HepG2 (cell line): ENCODE data around the gene NPPA. TPM values are rescaled to one million over a fixed set of nuclear protein-coding genes. Genes with fewer than 3 reads are reported as not detected.

ENCODE experiments used
- ATRX ChIP-seq: sonication (generic); formaldehyde crosslinking; IDR thresholded peaks from 2 replicates; pipeline ENCODE4 v1.4.0; 2020; ENCODE audit warnings: missing genetic modification reagents, borderline replicate concordance
- BRD4 ChIP-seq: sonication (generic); formaldehyde crosslinking; IDR thresholded peaks from 2 replicates; pipeline ENCODE4 v1.4.0; 2020; ENCODE audit warnings: missing genetic modification reagents
- CSRNP1 ChIP-seq: sonication (generic); formaldehyde crosslinking; IDR thresholded peaks from 2 replicates; pipeline ENCODE4 v1.8.1; 2023; ENCODE audit warnings: mild to moderate bottlenecking, missing genetic modification reagents
- GPN1 ChIP-seq: sonication (generic); formaldehyde crosslinking; IDR thresholded peaks from 2 replicates; pipeline ENCODE4 v1.5.1; 2020; ENCODE audit warnings: missing genetic modification reagents, borderline replicate concordance
- HNRNPL ChIP-seq: fragments of 200-400 bp; formaldehyde crosslinking; IDR thresholded peaks from 2 replicates; pipeline ENCODE4 v1.6.1; 2017; ENCODE audit warnings: mild to moderate bottlenecking, low read depth, low read length
- ISL2 ChIP-seq: sonication (generic); formaldehyde crosslinking; IDR thresholded peaks from 2 replicates; pipeline ENCODE4 v1.5.0; 2020; ENCODE audit warnings: missing genetic modification reagents
- KDM5A ChIP-seq: fragments of 200-600 bp; sonication (generic); IDR thresholded peaks from 2 replicates; pipeline ENCODE4 v1.7.0; 2018; ENCODE audit warnings: antibody characterized with exemption, mild to moderate bottlenecking, low read length, borderline replicate concordance
- MED13 ChIP-seq: sonication (generic); formaldehyde crosslinking; IDR thresholded peaks from 2 replicates; pipeline ENCODE4 v1.5.0; 2020; ENCODE audit warnings: missing genetic modification reagents
- MED8 ChIP-seq: sonication (generic); formaldehyde crosslinking; IDR thresholded peaks from 2 replicates; pipeline ENCODE4 v1.8.1; 2023; ENCODE audit warnings: mild to moderate bottlenecking, missing genetic modification reagents; ENCODE audit not compliant: insufficient replicate concordance
- NFKBIZ ChIP-seq: IDR thresholded peaks from 2 replicates; pipeline ENCODE4 v1.6.1; 2018; ENCODE audit warnings: missing genetic modification reagents, missing compliant biosample characterization
- PAF1 ChIP-seq: IDR thresholded peaks from 2 replicates; pipeline ENCODE4 v1.6.1; 2016; ENCODE audit warnings: missing genetic modification reagents, missing compliant biosample characterization
- PITX1 ChIP-seq: sonication (generic); formaldehyde crosslinking; IDR thresholded peaks from 2 replicates; pipeline ENCODE4 v1.5.1; 2020; ENCODE audit warnings: mild to moderate bottlenecking, missing genetic modification reagents
- PRPF4 ChIP-seq: fragments of 200-400 bp; formaldehyde crosslinking; IDR thresholded peaks from 2 replicates; pipeline ENCODE4 v1.6.1; 2016; ENCODE audit warnings: low read length, low read depth; ENCODE audit not compliant: poor library complexity, severe bottlenecking
- RBM22 ChIP-seq: fragments of 200-400 bp; formaldehyde crosslinking; optimal IDR thresholded peaks from 2 replicates; pipeline ENCODE3; 2017; ENCODE audit warnings: mild to moderate bottlenecking, low read length, moderate library complexity
- RCOR2 ChIP-seq: IDR thresholded peaks from 2 replicates; pipeline ENCODE4 v1.6.1; 2016; ENCODE audit warnings: missing biosample characterization, missing genetic modification reagents
- SNAI1 ChIP-seq: sonication (generic); formaldehyde crosslinking; IDR thresholded peaks from 2 replicates; pipeline ENCODE4 v1.5.0; 2020; ENCODE audit warnings: mild to moderate bottlenecking, missing genetic modification reagents, borderline replicate concordance
- SP1 ChIP-seq, 2 experiments: fragments of 450-650 bp in 1 of 2; sonication (generic) in 1 of 2; formaldehyde crosslinking in 1 of 2; IDR thresholded peaks; 2 replicates each; pipeline versions ENCODE4 v1.4.0 to v1.6.1; 2016 to 2020; ENCODE audit warnings: missing genetic modification reagents in 1 of 2
- STAT5B ChIP-seq: sonication (generic); formaldehyde crosslinking; IDR thresholded peaks from 2 replicates; pipeline ENCODE4 v1.4.0; 2020; ENCODE audit warnings: missing genetic modification reagents
- TCF7 ChIP-seq: sonication (generic); IDR thresholded peaks from 2 replicates; pipeline ENCODE4 v1.6.1; 2016; ENCODE audit warnings: antibody characterized with exemption, low read depth
- THAP8 ChIP-seq: sonication (generic); formaldehyde crosslinking; IDR thresholded peaks from 2 replicates; pipeline ENCODE4 v1.5.1; 2020; ENCODE audit warnings: missing genetic modification reagents, mild to moderate bottlenecking, borderline replicate concordance
- TRIM22 ChIP-seq: fragments of 450-650 bp; IDR thresholded peaks from 2 replicates; pipeline ENCODE4 v1.6.1; 2017
- XRCC5 ChIP-seq: fragments of 200-400 bp; formaldehyde crosslinking; optimal IDR thresholded peaks from 2 replicates; pipeline ENCODE3; 2017; ENCODE audit warnings: mild to moderate bottlenecking, low read length
- ZBTB14 ChIP-seq: sonication (generic); formaldehyde crosslinking; IDR thresholded peaks from 2 replicates; pipeline ENCODE4 v1.4.0; 2020; ENCODE audit warnings: missing genetic modification reagents
- ZBTB8A ChIP-seq: sonication (generic); formaldehyde crosslinking; IDR thresholded peaks from 2 replicates; pipeline ENCODE4 v1.4.0; 2020; ENCODE audit warnings: mild to moderate bottlenecking, low read depth, missing genetic modification reagents, borderline replicate concordance
- ZMYM4 ChIP-seq: sonication (generic); formaldehyde crosslinking; IDR thresholded peaks from 2 replicates; pipeline ENCODE4 v1.8.1; 2023; ENCODE audit warnings: mild to moderate bottlenecking, missing genetic modification reagents
- ZNF317 ChIP-seq: sonication (generic); formaldehyde crosslinking; IDR thresholded peaks from 2 replicates; pipeline ENCODE4 v1.5.0; 2020; ENCODE audit warnings: mild to moderate bottlenecking, missing genetic modification reagents
- polyA plus RNA-seq, 8 experiments: library from polyadenylated mRNA; depleted of rRNA in 3 of 8; stranded (reverse) in 7 of 8; unstranded in 1 of 8; fragments of >200 nt; fragmentation: Illumina TruSeq in 4 of 8; extraction: Trizol in 4 of 8; gene quantifications; 2 replicates each; pipeline versions ENCODE4 v1.2.1 to v1.2.3, GENCODE V29; 2011 to 2016; ENCODE audit warnings: low read depth in 4 of 8, missing spikeins in 1 of 8, mixed read lengths in 1 of 8; ENCODE audit not compliant: insufficient read depth in 1 of 8
- total RNA-seq, 5 experiments: library from RNA; depleted of rRNA; stranded (reverse); fragments of >200 nt; fragmentation: Illumina TruSeq; extraction: Trizol; gene quantifications; 2 replicates each; pipeline ENCODE4 v1.2.3, GENCODE V29; 2016; ENCODE audit warnings: low read depth in 1 of 5

NPPA gene
- total and polyA plus RNA-seq, 2 of the 13 experiments (the other 11 are each of a cell fraction or from before 2014, with no cell fraction given) = not detected

GRCh38 chr1:11858968-11859871 lies 11.6 kb upstream of the NPPA start (continued):
- TF ChIP-seq CSRNP1 (CRISPR knock-in tag) (peak; percentile 55; the same call in 1 of the 2 replicates), ATRX (CRISPR knock-in tag) (no peak; the same call in 1 of the 2 replicates), ZBTB8A (CRISPR knock-in tag) (peak; percentile 70; the same call in 1 of the 2 replicates), SNAI1 (CRISPR knock-in tag) (peak; percentile 93), MED8 (CRISPR knock-in tag) (no peak), ISL2 (CRISPR knock-in tag) (peak; percentile 81), TRIM22 (no peak), RBM22 (no peak), SP1 (IDR thresholded peaks at IDR 0.05) (no peak), SP1 (CRISPR knock-in tag; IDR thresholded peaks at IDR 0.05) (peak; percentile 52; the same call in 1 of the 2 replicates), HNRNPL (no peak), NFKBIZ (CRISPR knock-in tag) (peak; percentile 94; the same call in 1 of the 2 replicates), ZBTB14 (no peak), BRD4 (CRISPR knock-in tag) (no peak), KDM5A (no peak), PRPF4 (no peak), THAP8 (CRISPR knock-in tag) (no peak), PITX1 (peak; percentile 74; the same call in 1 of the 2 replicates), ZNF317 (CRISPR knock-in tag) (peak; percentile 80), GPN1 (CRISPR knock-in tag) (peak; percentile 98), PAF1 (CRISPR knock-in tag) (no peak), STAT5B (peak; percentile 98), XRCC5 (peak; percentile 86), MED13 (CRISPR knock-in tag) (peak; percentile 93), ZMYM4 (CRISPR knock-in tag) (peak; percentile 75), RCOR2 (CRISPR knock-in tag) (no peak), TCF7 (no peak)
